NCI-H82 treated with DMSO at 0.1 percent for 48 hours (cell line): ENCODE data around the gene POFUT2.

Experiments
- DNase-seq: peaks from one replicate; lab custom pipeline; 2025; ENCODE audit not compliant: unreplicated experiment; lab: John Stamatoyannopoulos, UW

Gene POFUT2

DNA sequence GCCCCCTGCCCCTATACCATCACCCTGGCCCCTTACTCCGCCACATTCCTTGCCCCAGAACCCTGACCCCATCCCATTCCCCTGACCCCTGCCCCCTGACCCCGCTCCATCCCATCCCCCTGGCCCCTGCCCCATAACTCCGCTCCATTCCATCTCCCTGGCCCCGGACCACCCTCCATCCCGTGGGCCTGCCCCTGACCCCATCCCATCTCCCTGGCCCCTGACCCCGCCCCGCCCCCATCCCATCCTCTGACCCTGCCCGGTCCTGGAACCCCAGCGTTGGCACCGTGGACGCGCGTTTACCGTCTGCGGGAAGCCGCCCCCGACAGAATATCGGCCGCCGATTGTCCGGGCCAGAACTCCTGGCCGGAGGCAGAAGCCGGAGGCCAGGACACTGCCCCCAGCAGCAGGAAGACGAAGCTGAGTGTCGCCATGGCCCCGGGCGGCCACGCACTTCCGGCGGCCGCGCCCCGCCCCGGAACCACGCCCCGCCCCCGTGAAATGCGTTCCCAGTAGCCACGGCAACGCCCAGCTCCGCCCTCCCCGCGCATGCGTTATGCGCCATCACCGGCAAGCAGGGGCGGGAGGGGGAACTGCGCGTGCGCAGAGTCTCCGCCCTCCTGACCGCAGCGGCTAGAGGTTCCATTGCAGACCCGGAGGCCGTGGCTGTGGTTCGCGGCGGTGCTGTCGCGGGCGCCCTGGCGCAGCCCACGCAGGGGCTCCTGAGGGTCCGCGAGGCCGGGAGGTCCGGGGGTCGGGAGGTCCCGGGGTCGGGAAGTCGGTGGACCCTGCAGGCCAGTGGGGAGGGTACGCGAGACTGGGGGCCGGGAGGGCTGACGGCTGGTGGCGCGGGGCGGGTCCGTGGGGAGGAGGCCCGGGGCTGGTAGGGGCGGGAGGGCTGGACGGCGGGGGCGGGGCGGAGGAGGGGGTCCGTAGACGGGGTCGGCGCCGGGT is at the start of gene POFUT2:
Gene POFUT2 (minus strand): TSS at position 458 of the 954 bp plus-strand sequence. CDS start 24 bp downstream, at position 434.
- peak; percentile 68 for DNase-seq

DNA sequence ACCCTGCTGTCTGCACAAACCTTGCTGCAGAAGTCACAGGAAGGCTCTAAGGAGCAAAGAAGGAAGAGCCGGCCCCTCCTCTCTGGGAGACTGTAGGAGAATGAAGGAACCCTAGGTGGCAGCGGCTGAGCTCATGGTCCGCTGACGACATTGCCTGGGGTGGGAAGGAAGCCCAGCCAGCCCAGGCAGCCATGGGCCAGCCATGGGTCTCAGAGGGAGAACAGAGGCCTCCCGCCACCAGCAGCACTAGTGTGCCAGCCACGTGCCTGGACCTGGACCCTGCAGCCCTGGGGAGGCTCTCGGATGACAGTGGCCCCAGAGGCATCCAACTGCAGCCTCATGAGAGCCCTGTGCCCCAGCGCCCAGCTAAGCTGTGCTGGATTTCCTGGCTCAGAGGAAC is 49.2 kb upstream of the POFUT2 start:
- no peak for DNase-seq

GRCh38 chr21:45336535-45336810 is 48.8 kb upstream of the POFUT2 start:
- DNase-seq, result no peak

DNA sequence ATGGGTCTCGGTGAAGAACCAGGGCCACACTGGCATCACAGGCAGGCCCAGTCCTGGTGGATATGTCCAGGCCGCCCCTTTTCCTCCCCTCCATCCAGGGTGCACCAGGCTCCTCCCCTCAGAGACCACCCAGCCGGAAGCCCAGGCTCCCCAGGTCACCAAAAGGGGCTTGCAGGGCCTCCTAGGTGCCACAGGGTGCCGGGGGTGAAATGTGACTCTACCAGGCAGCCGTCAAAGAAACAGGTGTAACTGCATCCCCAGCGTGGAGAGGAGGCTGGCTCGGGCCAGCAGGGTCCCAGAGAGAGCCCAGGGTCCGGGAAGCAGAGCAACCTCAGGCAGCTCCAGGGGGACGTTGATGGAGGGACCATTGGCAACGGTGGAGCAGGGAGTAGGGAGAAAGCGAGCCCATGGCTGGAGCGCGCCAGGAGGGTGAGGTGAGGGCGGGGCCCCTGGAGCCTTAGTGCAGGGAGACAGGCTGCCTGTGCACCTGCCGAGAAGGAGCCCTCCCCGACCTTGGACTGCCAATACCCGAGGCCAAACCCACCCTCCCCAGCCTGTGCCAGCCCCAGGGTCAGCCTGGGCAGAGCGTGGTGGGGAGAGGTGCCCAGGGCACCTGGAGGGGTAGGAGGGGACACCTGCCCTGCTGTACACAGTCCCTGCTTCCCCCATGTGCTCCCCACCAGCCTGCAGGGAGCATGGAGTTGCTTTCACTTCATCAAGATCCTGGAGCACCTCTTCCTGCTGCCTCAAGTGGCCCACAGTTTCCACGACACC is 48.3 kb upstream of the POFUT2 start:
- DNase-seq, result no peak

DNA sequence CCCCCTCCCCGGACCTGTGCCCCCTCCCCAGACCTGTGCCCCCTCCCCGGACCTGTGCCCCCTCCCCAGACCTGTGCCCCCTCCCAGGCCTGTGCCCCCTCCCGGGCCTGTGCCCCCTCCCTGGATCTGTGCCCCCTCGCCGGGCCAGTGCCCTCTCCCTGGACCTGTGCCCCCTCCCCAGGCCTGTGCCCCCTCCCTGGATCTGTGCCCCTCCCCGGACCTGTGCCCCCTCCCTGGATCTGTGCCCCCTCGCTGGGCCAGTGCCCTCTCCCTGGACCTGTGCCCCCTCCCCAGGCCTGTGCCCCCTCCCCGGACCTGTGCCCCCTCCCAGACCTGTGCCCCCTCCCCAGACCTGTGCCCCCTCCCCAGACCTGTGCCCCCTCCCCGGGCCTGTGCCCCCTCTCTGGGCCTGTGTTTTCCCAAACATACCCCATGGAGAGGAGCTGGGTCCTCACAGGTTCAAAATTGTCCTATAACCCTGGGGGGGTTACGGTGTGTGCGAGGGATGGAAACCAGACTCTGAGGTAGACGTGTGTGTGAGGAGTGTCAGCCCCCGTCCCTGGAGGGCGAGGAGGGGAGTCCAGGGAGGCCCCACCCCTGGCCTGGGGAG is 47.6 kb upstream of the POFUT2 start:
- DNase-seq, result no peak

DNA sequence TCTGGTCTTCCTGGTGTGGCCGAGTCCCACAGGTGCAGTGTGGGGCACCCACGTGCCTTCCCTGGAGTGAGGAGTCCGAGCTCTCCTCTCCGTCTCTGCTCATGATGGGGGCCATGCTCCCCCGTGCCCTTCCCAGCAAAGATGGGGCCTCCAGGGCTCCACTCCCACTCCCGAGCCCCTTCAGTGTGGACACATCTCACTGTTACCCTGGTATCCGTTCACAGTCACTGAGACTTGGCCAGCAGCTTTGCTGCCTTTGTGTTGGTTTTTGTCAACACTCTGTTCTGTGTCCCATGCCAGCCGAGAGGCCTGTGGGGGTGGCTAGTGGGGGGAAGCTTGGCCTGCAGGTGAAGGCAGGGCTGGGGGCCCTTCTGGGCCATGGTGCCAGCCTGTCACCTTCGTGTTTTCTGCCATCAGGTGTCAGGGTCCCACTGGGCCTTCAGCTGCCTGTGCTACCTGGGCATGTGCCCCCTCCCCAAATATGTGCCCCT is 46.9 kb upstream of the POFUT2 start:
- no peak for DNase-seq

DNA sequence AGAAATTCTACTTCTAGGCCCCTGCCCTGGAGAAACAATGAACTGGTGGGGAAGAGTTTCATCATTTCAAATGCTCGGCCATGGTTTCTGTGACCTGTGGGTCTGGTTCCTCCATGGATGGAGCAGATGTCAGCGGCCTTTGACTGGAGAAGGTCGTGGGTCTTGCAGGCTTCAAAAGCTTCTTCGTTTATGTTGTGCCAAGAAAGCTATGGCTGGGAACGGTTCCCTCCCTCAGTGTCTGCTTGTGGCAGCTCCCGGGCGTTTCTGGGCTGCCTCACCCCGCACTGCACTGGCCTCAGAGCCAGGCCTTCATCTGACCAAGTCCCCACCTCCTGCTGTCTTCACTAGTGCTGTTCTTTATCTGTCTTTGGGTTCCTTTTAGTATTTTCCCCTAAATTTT is 46.4 kb upstream of the POFUT2 start:
- no peak for DNase-seq

DNA sequence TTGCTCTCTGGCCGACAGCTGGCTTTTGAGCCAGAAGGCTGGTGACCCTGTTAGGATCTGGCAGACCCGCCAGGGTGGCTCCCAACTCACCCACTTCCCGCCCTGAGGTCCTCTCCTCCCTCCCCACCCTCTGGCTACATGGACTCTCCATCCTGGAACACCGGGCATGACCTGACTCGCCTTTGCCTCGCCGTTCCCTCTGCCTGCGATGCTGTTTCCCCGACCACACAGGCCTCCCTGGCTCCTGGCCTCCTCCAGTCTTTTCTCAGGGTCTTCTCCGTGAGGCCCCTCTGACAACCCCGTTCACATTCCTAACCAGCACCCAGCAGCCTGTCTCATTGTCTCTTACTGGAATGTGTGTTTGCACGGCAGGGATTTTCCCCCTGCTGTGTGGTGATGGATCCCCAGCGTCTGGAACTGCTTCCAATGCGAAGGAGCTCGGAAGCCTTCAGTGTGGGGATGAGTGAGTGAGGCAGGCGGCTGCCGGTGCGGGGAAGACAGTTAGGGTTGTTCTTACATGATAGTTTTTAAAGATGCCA is 46.0 kb upstream of the POFUT2 start:
- DNase-seq, result no peak

- no peak for DNase-seq
Observed at GRCh38 chr21:45332981-45333582, 45.4 kb upstream of the POFUT2 start.

DNA sequence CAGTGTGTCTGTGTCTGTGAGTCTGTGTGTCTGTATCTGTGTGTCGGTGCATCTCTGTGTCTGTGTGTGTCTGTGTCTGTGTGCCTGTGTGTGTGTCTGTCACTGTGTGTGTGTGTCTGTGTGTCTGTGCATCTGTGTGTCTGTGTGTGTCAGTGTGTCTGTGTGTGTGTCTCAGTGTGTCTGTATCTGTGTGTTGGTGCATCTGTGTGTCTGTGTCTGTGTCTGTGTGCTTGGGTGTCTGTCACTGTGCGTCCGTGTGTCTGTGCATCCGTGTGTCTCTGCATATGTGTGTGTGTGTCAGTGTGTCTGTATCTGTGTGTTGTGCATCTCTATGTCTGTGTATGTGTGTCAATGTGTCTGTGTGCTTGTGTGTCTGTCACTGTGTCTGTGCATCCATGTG is 44.7 kb upstream of the POFUT2 start:
- DNase-seq, result no peak

DNA sequence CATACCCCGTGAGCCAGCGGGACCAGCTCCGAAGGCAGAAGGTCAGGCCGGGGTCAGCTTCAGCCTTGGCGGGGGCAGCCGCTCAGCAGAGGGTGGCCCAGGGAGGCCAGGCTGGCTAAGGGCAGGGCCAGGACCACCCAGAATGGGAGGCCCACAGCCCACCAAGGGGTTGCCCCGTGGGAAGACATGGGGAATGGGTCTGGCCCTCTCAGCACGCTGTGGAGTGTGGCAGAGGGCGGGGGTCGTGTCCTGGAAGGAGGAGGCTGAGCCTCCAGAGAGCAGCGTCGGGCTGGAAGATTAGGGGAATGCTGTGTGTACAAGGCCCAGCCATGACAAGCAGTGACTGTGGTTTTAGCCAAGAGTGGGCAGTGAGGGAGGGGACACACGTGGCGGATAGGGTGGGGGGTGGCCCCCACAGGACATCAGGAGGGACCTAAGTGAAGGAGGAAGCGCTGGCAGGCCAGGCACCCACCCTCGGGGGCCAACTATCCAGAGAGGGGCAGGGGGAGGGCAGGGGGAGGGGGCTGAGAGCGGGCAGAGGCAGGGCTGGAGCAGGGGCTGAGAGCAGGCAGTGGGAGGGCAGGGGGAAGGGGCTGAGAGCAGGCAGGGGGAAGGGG is 43.9 kb upstream of the POFUT2 start:
- no peak for DNase-seq

- DNase-seq, result no peak
Observed at GRCh38 chr21:45330851-45331261, 43.2 kb upstream of the POFUT2 start.

GRCh38 chr21:45330075-45330781 is 42.5 kb upstream of the POFUT2 start:
- no peak for DNase-seq

DNA sequence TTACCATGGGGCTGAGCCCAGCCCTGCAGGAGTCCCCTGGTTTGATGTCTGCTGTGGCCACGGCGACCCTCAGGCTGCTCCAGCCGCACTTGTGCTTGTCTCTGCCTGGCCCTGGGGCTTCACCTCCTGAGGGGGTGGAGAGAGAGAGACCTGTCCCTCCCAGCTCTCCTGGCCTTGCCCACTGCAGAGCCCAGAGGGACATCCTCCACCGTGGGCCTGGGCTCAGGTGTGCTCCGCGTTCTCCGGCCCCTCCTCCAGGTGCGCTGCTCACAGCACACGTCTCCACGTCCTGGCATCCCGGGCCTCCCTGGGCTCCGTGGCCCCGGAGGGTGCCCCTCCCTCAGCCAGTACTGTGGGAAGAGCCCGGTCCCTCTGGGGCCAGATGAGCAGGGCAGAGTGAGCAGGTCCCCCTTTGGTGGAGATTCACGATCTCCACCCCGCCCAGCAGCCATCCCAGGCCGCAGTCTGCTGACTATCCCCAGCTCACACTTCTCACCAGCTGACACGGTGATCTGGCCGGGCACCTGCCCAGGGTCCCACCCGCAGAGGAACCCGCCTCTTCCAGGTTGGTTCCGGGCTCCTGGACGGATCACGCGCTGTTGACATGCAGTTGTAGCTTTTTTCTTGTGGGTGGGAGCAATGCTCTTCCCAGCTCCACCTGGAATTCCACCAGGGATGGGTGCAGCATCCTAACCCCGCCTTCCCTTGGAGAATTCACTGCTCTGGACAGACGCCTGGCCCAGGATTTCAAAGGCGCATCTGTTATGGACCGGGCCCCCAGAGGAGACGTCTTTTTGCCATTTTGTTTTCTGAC is 41.8 kb upstream of the POFUT2 start:
- no peak for DNase-seq

DNA sequence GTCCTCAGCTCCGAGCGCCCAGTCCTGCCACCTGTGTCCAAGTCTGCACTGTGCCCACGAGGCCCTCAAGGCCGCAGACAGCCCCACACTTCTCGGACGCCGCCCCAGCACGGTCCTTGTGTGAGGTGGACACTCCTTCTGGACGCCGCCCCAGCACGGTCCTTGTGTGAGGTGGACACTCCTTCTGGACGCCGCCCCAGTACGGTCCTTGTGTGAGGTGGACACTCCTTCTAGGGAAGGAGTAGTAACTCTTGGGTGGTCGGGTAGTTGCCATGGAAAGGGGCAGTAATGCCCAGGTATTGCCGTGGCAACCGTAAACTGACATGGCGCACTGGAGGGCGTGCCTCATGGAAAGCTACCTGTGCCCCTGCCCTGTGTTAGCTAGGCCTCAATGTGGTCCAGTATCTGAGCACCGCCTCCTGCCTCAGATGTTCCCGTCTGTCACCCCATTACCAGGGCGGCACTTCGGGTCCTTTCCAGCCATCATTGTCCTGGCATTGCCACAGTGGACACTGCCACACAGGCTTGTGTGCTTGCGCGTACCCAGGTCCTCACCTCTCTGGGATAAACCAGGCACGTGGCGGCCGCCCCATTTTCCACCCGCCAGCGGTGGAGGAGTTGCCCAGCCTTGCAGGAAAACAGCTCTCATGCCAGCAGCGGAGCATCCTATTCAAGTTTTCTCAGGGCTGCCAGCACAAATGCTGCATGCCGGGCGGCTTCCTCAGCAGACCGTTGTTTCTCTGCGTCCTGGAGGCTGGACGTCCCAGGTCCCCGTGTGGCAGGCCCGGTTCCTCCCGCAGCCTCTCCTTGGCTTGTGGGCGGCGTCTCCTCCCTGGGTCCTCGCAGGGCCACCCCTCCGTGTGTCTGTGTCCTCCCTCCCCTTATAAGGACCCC is 40.8 kb upstream of the POFUT2 start:
- no peak for DNase-seq

DNA sequence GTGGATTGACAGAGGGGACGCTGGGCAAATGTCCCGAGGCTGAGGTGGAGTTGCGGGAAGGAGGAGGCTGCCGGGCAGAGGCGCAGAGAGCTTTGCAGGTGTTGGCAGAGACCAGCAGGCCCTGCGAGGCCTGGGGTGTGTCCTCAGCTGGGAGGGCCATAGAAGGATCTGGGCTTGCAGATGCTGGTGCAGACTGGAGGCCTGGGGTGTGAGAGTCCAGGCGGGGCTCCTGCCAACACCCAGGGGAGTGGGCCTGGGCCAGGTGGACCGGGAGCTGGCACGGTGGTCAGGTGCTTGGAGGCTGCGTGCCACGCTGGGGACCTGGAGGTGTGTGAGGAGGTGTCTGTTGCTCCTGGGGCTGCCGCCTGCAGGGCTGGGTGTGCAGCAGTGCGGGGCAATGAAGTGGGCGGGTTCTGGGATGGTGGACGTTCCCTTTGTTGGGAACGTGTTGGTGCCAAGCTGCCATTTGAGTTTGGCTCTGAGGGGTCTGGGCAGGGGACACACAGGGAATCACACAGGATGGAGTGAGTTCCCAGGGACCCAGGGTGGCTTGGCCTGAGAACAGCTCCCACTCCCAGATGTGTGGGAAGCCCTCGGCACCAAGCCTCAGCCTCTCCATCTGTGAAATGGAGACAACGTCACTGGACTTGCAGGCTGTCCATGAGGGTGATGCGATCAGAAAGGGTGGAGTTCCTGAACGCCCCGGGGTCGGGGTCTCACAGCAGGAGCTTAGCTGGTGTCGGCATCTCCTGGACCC is 39.9 kb upstream of the POFUT2 start:
- DNase-seq, result no peak

GRCh38 chr21:45326891-45327440 is 39.3 kb upstream of the POFUT2 start:
- DNase-seq, result no peak
